GM18520 (cell line): ENCODE measurements around the gene M1AP.
"Not testable (repeated sequence)": the region's sequence is repeated elsewhere in the genome, so short reads cannot be mapped to it uniquely, and the experiment has no call there.

ENCODE experiments used
- ATAC-seq: cut with Tn5 transposase; IDR thresholded peaks from one replicate; pipeline ENCODE4 v1.9.1; 2021; ENCODE audit not compliant: unreplicated experiment

The M1AP gene

DNA sequence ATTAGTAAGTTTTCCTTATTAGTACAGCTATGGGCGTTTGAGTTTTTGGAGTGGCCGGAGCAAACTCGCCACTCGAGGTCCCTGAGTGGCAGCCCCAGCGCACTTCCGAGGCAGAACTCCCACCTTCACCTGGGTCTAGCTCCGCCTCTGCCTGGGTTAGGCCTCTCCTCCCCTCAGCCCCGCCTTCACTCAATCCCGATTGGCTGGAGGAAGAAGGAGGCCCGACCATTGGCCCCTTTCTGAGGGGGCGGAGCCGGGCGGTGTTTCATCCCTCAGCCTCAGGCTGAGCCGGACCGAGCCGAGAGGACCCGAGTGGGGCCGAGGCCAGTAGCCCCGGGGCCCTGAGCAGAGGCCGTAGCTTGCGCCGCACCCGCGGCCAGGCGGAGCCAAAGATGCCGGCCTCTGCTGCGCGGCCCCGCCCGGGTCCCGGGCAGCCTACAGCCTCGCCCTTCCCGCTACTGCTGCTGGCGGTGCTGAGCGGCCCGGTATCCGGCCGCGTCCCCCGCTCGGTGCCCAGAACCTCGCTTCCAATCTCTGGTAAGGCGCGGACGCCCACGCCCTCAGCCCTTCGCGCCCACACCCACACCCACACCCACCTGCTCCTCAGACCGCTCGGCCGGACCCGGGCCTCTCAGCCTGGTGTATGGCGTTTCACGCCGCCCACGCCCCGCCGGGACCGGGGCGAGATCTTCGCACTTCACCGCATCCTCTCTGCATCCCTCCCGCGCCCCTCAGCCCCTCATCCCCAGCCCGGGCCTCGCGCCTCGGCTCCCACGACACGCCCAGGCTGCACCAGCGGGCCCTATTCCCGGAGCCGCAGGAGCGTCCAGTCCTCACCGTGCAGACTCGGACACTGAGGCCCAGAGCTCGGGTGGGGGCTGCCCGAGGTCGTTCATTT lies 6.1 kb upstream of the M1AP start, which contains the start of gene SEMA4F:
SEMA4F (plus strand) TSS at position 263 of the 898 bp plus-strand sequence; CDS start at position 393, 130 bp downstream.
- peak; percentile 99 for ATAC-seq

DNA sequence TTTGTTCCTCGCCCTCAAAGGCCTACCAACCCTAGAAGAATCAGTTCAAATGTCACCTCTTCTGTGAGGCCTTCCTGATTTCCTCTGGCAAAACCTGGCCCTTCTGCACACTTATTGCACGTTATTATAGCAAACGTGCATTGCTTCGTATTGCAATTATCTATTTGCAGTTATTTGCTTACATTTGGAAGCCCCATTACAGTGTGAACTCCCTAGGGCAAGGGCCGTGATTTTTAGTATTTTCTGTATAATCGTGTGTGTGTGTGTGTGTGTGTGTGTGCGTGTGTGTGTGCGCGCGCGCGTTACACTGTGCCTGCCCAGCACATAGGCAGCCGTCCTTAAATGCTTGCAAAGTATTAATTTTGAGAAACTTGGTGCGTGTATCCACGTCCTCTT lies 5.5 kb upstream of the M1AP start:
- ATAC-seq: no peak

DNA sequence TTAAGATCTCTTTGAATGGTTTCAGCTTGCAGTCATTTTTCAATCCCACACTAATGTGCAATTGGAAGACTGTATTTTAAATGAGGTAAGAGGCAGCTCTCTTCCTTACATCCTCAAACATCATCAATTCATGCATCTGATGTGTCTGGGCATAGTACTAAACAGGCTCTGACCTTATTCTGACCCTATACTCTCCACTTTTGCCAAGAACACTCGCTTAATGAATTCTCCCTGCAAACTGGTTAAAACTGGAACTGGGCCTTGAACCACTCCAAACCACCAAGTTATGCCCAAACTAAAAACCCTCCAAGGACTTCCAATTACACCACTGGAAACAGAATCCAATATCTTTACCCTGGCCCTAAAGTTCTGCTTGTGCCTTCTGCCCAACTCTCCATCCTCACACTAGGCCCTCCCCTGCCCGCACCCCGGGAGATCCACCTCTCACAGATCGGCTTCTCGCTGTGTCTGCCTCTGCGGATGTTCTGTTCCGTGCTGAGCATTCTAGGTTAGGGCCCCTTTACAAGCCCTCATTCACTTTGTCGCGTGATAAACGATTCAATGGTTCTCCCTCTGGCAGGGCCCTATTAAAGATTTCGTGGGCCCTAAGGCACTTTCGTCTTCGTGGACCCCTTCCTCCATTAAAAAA lies 1.2 kb downstream of the M1AP start:
- ATAC-seq: no peak

DNA sequence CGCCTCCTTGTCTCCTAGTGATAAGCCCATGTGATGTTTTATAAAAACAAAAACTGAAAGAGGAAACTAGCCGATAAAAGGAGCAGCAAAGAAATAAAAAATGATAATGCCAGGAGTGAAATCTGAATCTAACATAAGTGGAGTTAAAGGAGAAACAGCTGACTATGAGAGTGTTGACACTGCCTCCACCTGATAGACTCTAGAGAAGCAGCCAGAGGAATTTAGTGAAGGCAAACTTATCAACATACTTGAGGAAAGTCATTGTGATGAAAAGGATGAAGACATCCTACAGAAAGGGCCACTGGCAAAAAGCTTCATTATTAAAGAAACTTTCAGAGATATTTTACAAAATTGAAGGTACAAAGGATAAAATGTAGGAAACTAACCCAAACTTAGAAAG lies 1.9 kb downstream of the M1AP start:
- no peak for ATAC-seq

DNA sequence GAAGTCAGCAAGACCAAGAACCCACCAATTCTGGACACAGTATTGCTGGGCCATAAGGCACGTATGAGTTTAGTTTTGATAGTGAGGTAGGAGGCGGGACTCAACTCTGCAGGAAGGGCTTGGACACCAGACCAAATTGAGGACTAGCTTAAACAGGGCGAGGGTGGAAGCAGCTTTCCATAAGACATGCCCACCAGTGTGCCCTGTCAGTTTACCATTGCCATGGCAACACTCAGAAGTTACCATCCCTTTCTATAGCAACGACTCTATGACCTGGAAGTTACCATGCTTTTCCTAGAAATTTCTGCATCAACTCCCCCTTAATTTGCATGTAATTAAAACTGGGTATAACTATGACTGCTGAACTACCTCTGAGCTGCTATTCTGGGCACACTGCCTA lies 2.8 kb downstream of the M1AP start:
- no peak for ATAC-seq

DNA sequence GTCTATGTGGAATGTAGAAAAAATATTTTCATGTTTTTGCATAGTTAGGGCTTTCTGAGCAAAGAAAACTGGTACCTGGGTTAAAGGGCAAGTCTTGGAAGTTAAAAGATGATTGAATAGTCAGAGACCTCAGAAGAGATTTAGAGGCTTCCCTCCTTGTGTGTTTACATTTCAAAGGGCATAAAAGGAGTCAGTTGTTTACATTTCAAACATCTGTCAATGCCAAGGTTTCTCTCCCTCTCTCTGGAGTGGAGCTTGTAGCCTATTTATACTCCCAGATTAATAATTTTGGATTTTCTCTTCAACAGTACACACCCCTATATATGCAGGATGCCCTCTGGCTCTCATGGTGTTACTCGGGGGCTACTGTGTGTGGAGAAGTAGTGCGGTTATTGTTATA lies 8.6 kb downstream of the M1AP start:
- ATAC-seq: no peak

DNA sequence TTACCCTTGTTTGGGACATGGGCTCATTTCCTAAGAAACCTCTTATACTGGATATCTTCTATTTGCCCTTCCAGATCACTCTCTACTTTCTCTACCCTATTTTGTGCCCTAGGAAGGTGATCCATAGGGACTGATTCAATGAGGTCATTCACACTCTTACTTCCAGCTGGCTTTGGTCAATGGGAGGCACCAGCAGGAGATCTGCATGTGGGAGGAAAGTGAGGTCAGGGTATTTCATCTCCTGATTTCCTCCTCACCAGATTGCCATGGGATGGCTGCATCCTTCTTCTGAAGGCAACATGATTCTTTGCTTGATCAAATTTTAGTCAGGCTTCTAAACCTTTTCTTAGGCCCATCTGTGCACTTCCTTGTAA lies 15.2 kb downstream of the M1AP start:
- no peak for ATAC-seq

DNA sequence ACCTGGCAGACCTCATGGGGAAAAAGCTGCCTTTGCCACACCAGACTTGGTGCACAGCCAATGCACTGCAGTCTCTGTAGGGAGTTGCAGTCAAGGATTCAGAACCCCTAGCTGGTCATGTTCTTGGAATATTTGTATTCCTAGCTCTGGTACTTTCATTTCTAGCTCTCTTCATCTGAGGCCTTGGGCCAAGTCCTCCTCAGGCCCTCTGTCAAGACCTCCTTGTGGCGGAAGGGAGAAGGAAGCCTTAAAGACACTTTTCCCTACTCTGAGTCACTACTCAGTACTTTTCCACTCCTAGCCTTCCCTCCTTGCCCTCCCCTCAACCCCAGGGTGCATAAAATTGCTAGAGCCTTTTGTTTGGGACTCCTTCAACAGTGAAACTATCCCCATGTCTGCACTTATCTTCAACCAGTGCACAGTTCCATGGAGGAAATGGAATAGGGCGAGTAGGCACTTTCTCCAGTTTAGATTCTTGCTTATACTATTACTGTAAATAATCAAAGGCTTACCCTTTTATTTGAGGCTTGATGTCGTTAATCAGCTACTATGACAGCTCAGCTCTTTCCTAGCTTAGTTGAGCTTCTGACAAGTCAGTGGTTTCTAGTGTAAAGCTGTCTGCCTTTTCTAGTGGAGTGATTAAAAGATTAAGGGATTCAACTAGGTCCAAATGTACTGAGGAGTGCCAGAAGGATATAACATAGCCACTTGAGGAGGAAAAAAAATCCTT lies 15.8 kb downstream of the M1AP start:
- no peak for ATAC-seq

DNA sequence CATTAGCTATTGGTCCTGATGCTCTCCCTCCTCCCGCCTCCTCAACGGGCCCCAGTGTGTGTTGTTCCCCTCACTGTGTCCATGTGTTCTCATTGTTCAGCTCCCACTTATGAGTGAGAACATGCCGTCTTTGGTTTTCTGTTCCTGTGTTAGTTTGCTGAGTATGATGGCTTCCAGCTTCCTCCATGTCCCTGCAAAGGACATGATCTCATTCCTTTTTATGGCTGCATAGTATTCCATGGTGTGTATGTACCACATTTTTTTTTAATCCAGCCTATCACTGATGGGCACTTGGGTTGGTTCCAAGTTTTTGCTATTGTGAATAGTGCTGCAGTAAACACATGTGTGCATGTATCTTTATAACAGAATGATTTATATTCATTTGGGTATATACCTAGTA lies 17.7 kb downstream of the M1AP start:
- not testable (repeated sequence) for ATAC-seq

DNA sequence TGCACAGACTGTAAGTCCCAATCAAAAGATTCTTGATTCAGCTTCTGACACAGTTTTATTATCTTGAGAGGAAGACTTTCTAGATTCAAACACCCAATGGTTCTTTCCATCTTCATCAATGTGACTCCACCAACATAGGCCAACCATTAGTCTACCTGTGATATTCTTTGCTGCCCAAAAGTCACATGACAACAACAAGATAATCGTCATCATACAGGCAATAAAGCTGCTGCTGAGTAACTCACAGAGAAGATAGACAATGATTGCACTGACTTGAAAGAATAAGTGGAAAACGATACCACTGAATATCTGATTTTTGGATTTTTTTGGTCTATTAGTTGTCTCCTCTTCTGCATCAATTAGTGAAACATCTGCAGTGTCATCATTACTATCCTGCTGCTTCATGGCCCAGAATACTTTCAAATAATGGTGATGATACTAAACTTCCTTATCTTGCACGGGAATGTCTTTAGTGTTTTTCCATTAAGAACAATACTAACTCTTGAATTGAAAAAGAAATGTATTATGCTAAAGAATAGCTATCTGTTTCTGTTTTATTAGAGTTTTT lies 19.5 kb downstream of the M1AP start:
- no peak for ATAC-seq

DNA sequence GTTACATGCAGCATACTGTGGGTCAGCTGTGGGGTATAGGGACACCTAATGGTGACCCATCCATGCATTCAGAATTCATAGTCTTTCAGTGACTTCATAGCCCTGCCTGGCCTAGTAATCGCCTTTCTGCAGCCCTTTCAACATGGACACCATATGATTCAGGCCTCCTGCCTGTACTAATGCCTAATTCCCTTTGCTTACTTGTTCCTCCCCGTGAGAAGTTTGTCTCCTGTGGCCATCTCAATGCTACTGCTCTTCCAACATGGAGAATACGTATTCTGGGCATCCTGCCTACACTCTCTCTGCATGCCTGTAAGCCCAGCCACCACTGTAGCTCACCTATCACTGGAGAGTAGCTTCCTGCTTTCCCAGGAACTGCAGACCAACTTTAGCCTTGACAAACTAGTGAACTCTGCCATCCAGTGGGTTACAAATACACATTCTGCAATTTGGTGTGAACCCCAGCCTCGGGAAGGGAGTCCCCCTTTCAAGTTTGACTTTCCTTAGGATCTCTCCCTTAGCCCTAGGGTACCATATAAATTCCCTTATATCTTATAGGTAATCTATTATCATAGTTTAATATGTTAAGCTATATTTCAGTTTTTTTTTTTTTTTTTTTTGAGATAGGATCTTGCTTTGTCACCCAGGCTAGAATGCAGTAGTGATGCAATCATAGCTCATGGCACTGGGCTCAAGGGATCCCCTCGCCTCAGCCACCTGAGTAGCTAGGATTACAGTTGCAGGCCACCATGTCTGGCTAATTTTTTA lies 22.3 kb downstream of the M1AP start:
- ATAC-seq: no peak

DNA sequence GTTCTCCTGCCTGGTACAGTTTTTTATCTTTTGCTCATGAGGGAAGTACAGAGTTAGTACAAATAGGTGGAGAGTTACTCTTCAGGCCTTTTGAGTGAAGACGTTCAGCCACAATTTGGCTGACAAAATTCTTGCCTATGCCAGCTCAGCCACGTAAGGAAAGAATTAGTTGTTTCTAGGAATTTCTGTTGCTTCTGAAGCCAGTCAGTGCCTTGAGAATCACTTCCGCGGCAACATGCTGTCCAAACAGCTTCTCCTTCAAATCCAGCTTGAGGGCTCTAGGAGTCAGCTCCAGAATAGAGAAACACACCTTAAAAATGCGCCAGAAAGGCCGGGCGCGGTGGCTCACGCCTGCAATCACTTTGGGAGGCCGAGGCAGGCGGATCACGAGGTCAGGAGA lies 27.5 kb downstream of the M1AP start:
- ATAC-seq: no peak

DNA sequence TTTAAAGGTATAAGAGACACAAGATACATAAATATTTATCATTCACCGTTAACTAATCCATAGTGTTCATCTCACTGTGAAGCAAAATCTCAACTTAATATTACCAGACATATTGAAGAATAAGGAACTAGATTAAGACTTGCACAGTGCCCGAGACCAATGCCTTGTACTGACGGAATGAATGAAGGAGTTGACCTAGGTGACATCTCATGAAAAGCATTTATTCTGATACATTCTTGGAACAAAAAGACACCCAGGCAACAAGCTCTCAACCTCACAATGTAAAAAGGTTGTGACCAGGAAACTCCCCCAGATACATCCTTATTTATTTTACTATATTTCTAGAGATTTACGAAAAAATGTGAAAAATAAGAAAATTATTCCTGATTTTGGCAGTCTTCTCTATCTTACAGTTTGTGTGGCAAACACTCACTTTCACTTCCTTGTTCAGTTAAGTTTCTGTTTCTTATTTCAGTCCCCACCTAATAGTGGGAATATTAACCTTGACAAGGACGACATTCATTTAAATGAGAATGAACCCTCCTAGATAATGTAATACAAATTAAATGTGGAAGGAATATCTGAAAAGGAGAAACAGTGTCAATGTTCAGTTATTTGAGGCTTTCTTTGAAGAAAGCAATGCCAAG lies 28.4 kb downstream of the M1AP start:
- ATAC-seq: no peak

DNA sequence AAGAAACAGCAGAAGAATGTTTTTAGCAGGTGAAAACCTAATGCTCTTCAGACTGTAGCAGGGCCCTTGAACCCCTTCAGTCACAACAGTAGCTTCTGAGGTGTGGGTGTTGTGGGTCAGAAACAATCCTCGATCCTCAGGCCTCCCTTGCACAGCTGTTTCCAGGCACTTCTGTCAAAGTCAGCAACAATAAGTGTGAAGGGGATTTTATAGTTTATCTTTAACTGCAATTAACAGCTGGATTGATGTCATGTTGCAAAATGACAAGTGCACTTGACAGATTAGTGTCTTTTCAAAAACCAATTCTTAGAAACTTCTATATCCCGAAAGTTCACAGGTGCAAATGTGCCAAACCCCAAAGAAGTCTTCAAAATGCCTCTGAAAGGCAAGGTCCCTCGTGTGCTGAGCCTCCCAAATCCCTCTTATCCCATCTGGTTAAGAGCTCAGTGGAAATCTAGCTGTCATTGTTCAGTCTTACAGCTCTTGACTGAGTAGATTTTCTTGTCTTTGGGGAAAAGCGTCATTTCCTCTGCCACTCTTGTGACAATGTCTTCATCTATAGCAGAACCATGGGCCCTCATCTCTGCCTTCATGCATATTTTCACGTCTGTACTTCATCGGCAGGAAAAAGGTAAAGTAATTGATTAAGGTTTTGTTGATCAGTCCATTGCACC lies 29.6 kb downstream of the M1AP start:
- no peak for ATAC-seq

DNA sequence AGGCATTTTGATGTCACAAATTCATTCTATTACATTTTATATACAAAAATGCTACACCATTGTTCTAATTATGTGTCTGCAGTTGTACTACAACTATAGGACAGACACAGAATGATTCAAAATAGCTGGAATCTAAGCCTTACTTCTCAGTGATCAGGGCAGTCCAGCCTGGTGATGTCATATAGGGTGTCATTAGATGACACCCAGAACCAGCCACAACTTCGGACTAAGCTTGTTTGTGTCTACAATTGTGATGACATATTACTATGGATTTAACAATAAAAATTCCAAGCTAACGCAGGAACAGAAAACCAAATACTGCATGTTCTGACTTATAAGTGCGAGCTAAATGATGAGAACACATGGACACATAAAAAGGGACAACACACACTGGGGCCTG lies 31.0 kb downstream of the M1AP start:
- ATAC-seq: no peak

DNA sequence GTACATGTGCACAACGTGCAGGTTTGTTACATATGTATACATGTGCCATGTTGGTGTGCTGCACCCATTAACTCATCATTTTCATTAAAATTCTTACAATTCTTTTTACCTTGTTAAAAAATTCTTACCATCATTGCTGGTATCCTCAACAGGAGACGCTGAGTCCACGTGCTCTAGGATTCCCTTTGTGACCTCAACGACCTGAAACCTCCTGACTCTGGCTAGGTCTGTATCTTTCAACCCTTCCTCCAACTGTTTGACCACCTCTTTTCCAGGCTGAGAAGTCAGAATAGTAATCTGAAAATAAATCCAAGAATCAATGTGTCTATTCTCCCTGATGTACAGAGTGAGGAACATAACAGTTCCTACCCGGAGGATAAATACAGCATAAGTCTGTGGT lies 41.2 kb downstream of the M1AP start:
- no peak for ATAC-seq

DNA sequence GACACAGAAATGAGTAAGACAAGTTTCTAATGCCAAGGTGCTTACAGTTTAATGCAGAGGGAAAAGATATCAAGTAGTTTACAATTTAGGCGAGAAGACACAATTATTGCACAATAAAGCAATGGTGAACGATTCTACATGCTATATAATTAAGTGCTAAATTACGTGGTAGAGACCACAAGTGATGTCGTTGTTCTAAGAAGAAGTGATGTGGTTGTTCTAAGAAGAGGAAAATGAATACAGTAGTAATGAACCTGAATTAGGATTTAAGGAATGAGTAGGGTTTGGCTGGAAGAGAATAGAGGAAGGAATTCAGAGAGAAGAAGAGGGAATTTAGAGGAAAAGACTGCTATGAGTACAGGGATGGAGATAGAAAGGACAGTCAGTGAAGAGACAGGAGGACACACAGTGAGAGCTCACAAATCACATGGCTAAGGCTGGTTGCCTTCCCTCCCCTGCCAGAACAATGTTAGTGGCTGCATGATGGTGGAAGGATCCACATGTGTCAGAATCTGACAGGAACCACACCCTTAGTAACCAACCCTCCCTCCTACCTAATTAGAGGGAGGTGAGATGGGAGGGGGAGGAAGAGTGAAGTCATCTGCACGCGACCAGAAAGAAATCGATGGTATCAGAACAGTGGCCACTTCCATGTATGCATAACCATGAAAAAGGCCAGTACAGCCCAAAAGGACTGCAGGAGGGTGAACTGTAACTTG lies 44.7 kb downstream of the M1AP start:
- ATAC-seq: no peak

DNA sequence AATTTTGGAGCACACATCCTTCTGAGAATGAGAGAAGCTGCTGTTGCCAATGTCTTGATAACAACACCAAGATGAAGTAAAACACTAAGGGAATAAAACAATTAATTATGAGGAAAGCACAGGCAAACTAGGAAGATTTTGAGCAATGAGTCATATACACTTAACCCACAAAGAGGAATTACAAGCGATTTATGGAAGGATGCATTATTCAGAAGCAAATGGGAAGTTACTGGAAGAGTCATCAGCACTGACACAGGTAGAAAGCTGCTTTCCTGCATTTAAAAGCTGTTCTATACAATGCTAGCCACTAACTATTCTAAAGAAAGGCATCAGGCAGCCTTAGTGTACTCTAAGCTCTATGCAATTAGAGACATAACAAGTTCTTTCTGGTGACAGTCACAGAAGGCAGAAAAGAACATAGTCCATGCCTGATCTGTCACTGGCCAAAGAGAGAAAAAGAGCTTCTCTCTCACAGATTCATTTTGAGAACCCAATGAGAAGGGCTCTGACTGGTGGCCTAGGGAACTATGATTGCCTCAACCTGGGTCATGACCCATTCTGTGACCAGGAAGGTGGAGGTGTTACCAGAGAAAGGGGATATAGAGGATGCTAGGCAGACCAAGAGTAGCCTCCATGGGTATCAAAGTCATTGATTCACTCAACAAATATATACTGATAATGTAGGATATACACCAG lies 45.4 kb downstream of the M1AP start:
- no peak for ATAC-seq
